GM20000 (cell line): ENCODE measurements around the gene STRIP1.

ENCODE experiments used
- DNase-seq: peaks from one replicate; pipeline ENCODE4 v3.0.0; 2012; ENCODE audit warnings: low spot score
- CTCF ChIP-seq: IDR thresholded peaks from 2 replicates; pipeline ENCODE4 v1.5.1; 2012; ENCODE audit warnings: mild to moderate bottlenecking, control low read depth; ENCODE audit errors: extremely low read depth, missing control alignments

Gene STRIP1

GRCh38 chr1:110002695-110003094 is 31.7 kb upstream of the STRIP1 start:
- no peak for DNase-seq

GRCh38 chr1:110003747-110004428 is 30.5 kb upstream of the STRIP1 start:
- no peak for TF ChIP-seq CTCF
- peak; percentile 53 for DNase-seq

More at GRCh38 chr1:110002695-110003094, 31.7 kb upstream of the STRIP1 start:
- no peak for TF ChIP-seq CTCF

- DNase-seq, result no peak
- TF ChIP-seq CTCF, result no peak
Measured at GRCh38 chr1:110004583-110004982, 29.8 kb upstream of the STRIP1 start.

GRCh38 chr1:110005971-110006370 is 28.5 kb upstream of the STRIP1 start:
- no peak for DNase-seq
- TF ChIP-seq CTCF, result no peak

- TF ChIP-seq CTCF, result no peak
- DNase-seq, result no peak
Measured at GRCh38 chr1:110006516-110006915, 27.9 kb upstream of the STRIP1 start.

- TF ChIP-seq CTCF, result no peak
- no peak for DNase-seq
Measured at GRCh38 chr1:110007046-110007830, 27.2 kb upstream of the STRIP1 start.

- TF ChIP-seq CTCF, result no peak
- no peak for DNase-seq
Measured at GRCh38 chr1:110008971-110009565, 25.4 kb upstream of the STRIP1 start.
